CD4-positive, alpha-beta T cell treated with Interleukin-17A for 4 hours (primary cell): ENCODE measurements around the gene TEAD2.
"Not testable (repeated sequence)": the region's sequence is repeated elsewhere in the genome, so short reads cannot be mapped to it uniquely, and the experiment has no call there.

Experiments used
- DNase-seq: peaks from one replicate; pipeline ENCODE4 v3.0.0-alpha.2; 2020; ENCODE audit warnings: mixed read lengths

TEAD2 gene

DNA sequence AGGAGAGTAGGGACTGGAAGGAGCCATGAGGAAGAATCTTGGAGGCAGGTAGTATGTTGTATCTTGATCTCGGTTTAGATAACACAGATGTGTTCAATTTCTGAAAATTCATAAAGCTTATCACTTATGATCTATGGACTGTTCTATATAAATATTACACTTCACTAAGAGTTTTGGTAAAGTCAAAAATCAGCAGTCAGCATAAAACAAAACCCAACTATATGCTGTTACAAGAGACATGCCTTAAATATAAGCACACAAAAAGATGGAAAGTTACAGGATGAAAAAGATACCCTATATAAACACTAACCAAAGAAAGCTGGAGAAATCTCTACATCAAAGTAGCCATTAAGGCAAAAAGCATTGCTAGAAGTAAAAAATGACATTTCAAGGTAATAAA, 21.4 kb upstream of the TEAD2 start:
- DNase-seq: no peak

DNA sequence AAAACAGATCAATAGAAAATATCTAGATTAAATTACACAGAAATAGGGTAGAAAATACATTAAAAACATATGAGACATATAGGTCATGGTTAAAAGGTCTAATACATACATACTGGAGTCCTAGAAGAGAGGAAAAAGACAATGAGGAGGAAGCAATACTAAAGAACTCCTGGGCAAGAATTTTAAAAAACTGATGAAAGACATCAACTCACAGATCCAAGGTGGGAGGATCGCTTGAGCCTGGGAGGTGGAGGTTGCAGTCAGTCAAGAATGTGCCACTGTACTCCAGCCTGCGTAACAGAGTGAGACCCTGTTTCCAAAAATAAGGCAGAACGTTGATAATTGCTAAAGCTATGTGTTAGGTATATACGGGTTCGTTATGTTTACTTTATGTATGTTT, 20.4 kb upstream of the TEAD2 start:
- no peak for DNase-seq

DNA sequence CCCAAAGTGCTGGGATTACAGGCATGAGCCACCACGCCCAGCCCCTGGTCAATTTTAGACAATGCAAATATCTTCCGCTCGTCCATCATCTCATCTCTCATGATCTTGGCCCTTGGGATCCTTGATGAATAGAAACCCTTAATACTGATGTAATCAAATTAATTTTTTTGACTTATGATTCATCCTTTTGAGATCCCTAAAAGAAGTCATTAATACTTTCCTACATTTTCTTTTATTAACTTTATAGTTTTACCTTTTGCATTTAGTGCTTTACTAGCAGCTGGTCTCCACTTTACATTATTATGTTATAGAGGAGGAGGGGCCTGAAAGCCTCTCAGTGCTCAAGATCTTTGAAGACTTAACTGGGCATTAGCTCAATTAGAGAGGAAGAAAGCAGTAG, 18.2 kb upstream of the TEAD2 start:
- DNase-seq: no peak

- DNase-seq: no peak
Measured at GRCh38 chr19:49378512-49378911, 16.3 kb upstream of the TEAD2 start.

GRCh38 chr19:49374665-49375434, 12.6 kb upstream of the TEAD2 start:
- no peak for DNase-seq

DNA sequence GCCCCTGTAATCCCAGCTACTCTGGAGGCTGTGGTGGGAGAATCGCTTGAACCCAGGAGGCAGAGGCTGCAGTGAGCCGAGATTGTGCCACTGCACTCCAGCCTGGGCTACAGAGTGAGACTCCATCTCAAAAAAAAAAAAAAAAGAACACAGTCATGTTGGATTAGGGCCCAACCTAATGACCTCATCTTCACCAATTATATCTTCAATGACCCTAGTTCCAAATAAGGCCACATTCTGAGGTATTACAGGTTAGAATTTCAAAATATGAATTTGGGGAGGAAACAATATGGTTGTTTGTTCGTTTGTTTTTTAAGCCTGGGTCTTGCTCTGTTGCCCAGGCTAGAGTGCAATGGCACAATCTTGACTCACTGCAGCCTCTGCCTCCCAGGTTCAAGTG, 11.0 kb upstream of the TEAD2 start:
- not testable (repeated sequence) for DNase-seq

- DNase-seq: no peak
Measured at GRCh38 chr19:49371184-49371583, 9.0 kb upstream of the TEAD2 start.

DNA sequence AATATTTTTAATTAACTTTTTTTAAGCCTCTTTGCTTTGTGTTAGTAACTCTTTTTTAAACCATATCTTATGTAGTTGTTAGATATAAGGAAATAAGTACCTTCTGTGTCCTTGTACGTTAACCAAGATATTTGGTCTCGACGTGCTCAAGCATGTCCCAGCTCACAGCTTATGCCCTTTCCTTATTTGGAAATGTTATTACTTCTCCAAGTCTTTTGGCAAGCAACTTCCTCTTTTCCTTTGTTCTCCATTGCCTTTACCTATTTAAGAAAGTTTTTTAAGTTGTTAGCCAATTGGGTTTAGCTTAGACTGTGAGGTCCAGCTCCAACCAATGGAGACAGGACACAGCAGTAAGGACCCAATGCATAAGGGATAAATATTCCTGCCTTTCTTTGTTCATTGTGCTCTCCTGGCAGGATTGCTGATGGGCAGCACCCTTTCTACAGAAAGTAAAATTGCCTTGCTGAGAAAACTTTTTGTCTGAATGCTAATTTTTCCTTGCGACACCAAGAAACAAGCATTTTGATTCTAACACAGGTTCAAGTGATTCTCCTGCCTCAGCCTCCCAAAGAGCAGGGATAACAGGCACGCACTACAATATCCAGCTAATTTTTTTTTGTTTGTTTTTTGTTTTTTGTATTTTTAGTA, 6.6 kb upstream of the TEAD2 start:
- no peak for DNase-seq

DNA sequence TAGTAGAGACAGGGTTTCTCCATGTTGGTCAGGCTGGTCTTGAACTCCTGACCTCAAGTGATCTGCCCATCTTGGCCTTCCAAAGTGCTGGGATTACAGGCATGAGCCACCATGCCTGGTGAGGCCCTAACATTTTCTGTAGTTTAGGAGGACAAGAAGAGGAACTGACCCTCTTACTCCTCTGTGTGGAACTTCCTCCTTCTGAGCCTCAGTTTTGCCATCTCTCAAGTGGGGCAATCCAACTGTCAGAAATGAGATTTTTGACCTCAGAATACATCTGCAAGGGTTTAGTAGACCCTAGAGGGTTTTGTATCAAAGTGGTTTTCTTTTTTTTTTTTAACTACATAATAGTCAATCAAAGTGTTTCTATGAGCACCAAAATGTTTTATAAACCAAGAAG, 3.9 kb upstream of the TEAD2 start:
- DNase-seq: no peak

- no peak for DNase-seq
Measured at GRCh38 chr19:49364083-49364737, 2.0 kb upstream of the TEAD2 start.

GRCh38 chr19:49363268-49364082, 1.3 kb upstream of the TEAD2 start, which contains the start of gene DKKL1:
Gene DKKL1 (plus strand): TSS chr19:49363877. CDS start chr19:49363999, 122 bp downstream.
- DNase-seq: peak; percentile 58

DNA sequence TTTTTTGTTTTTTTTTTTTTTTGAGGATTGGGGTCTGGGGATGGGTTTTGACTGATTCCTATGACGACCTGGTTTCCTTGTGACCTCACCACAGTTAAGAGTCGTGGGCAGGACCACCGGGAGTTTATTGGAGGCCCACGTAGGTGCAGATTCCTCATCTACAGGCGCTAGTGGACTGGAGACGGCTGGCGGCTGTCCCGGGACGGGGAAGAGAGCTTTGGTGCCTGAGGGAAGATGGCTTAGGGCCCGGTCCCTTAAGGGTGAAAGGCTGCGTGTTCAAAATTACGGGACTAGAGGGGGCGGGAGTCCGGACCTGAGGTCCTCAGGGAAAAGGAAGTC, 682 bp upstream of the TEAD2 start:
- no peak for DNase-seq

DNA sequence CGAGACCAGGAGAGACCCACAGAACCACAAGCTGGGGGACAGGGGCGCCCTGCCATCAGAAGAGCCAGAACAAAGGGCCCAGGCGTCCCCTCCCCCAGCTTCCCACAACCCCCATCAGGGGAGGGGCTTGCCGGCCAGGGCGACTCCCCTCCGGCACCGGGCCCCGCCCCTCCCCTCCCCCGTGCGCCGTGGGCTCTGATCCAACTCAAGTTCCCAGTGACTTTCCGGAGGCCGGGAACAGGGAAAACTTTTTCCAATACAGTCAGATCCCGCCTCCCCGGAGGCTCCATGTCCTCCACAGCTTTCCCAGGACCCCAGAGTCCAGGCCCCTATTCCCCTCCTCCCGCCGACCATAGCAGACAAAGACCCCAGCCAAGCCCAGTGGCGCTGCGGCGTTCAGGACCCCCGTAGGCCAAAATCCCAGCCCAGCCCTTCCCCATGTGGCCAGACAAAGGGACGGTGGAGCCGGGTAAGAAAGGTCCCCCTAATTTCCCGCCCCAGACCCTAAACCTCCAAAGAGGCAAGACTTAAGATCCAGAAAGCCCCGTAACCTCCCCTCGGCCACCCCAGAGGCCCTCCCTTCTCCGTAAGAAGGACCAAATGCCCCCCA, 673 bp downstream of the TEAD2 start:
- DNase-seq: peak; percentile 30

DNA sequence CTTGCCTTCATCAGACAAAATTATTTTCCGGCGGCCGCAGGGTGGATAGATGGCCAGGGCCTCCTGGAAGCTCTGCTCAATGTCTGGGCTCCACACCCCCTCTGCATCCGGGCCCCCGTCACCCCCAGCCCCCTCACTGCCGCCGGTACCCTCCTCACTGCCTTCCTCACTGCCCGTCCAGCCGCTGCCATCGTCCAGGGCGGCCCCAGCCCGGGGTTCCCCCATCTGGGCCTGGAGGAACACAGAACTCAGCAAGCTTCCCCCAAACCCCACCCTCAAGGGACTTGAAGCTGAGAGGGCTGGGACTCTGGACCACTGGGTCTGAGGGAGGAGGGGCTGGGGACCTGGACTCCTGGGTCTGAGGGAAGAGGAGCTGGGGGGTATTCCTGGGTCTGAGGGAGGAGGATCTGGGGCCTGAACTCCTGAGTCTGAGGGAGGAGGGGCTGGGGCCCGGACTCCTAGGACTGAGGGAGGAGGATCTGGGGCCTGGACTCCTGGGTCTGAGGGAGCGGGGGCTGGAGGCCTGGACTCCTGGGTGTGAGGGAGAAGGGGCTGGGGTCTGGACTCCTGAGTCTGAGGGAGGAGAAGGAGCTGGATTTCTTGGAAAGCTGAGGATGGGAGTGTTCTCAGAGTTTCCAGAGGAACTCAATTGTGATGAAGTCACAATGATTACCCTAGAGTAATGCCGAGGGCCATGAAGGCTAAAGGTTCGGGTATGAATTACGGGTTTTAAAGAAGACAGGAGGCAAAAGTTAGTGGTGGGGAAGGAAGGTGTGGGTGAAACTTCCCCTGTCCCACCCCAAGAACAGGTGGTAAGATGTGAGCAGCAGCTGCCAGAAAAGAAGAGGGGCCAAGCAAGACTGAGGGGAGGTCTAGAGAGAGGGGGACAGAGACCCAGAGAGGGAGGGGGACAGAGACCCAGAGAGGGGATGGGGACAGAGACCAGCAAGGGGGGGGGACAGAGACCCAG, 2.1 kb downstream of the TEAD2 start:
- DNase-seq: no peak

GRCh38 chr19:49357186-49357585, 5.0 kb downstream of the TEAD2 start:
- no peak for DNase-seq

DNA sequence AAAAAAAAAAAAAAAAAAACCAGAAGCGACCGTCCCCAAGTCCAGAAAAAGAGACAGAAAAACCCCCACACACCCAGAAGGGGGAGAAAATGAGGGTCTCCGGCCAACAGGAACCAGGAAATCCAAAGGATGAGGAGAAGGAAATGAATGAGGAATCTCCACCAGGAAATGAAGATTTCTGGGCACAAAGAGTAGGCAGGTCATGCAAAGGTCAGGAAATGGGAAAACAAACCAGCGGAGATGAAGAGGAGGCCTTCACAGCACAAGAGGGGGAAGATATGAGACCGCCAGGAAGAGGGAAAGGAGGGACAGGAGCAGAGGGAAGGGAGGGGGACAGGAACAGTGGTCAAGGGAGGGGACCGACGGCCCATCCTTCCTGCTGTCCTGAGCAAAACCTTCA, 5.8 kb downstream of the TEAD2 start:
- DNase-seq: no peak

GRCh38 chr19:49355909-49356353, 6.3 kb downstream of the TEAD2 start:
- no peak for DNase-seq

DNA sequence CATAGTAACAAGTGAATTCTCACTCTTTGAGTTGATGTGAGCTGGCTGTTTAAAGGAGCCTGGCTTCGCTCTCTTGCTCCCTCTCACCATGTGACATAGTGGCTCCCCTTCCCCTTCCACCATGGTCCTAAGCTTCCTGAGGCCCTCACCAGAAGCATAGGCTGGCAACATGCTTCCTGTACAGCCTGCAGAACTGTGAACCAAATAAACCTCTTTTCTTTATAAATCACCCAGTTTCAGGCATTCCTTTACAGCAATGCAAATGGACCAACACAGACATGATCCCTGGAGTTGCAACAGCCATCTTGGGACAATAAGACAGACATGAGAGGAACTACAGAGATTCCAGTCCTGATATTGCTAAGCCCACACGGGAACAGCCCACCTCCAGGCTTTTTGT, 12.6 kb downstream of the TEAD2 start:
- DNase-seq: no peak

GRCh38 chr19:49348305-49349189, 13.7 kb downstream of the TEAD2 start:
- no peak for DNase-seq

GRCh38 chr19:49347835-49348234, 14.4 kb downstream of the TEAD2 start:
- DNase-seq: no peak
